ACC112 (cell line): ENCODE data around the gene MRNIP.

ENCODE experiments used
- H2AFZ ChIP-seq: fragments of 200-600 bp; sonication (generic); one replicate; pipeline ENCODE4 v1.6.0; 2017; ENCODE audit warnings: antibody characterized with exemption, low read length; ENCODE audit not compliant: unreplicated experiment
- H3K27ac ChIP-seq: fragments of 200-600 bp; sonication (generic); 2 replicates; pipeline ENCODE4 v1.5.1; 2014; ENCODE audit warnings: low read depth, mild to moderate bottlenecking, antibody characterized with exemption, low read length, moderate library complexity
- H3K27me3 ChIP-seq: fragments of 200-600 bp; sonication (generic); 2 replicates; pipeline ENCODE4 v1.6.1; 2014; ENCODE audit warnings: mild to moderate bottlenecking, antibody characterized with exemption, low read length, moderate library complexity, mixed read lengths; ENCODE audit not compliant: insufficient read depth
- H3K36me3 ChIP-seq: fragments of 200-600 bp; sonication (generic); 2 replicates; pipeline ENCODE4 v1.6.1; 2016; ENCODE audit warnings: mild to moderate bottlenecking, antibody characterized with exemption, low read length, moderate library complexity, mixed read lengths; ENCODE audit not compliant: insufficient read depth
- H3K4me1 ChIP-seq: fragments of 200-600 bp; sonication (generic); one replicate; pipeline ENCODE4 v1.6.1; 2016; ENCODE audit warnings: low read length, mixed read lengths; ENCODE audit not compliant: insufficient read depth, unreplicated experiment, control insufficient read depth
- H3K4me3 ChIP-seq: fragments of 200-600 bp; sonication (generic); 2 replicates; pipeline ENCODE4 v1.5.1; 2014; ENCODE audit warnings: mild to moderate bottlenecking, low read depth, low read length
- H3K79me2 ChIP-seq: fragments of 200-600 bp; sonication (generic); one replicate; pipeline ENCODE4 v1.6.0; 2016; ENCODE audit warnings: low read length; ENCODE audit not compliant: control insufficient read depth, unreplicated experiment, insufficient read depth

Gene MRNIP

DNA sequence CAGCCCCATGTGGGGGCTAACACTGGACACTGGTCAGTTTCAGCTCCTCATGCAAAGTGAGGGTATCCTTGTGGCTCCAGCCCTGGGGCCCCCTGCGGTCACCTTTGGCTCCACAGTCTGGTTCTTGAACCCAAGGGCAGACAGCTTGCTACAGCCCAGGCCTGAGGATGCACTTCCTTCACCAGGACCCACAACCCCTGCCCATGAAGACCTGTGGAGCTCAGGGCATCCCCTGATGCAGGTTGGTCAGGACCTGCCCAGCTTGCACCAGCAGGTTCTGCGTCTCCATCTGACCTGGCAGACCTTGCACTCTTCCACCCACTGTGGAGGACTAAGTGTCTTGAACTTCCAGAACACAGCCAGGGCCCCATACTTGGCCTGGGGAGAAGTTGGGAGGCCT is 3.7 kb upstream of the MRNIP start:
- peaks cover 24% of the 10 kb centered on the region; the same call in 1 of the 2 replicates for H3K36me3 ChIP-seq
- no peak overlapping the region for H2AFZ ChIP-seq
- peaks cover 8% of the 10 kb centered on the region for H3K79me2 ChIP-seq
- H3K4me1 ChIP-seq, result peaks cover 12% of the 10 kb centered on the region
- no peak overlapping the region for H3K27ac ChIP-seq
- no peaks in the 10 kb centered on the region for H3K27me3 ChIP-seq
- H3K4me3 ChIP-seq, result no peak overlapping the region

DNA sequence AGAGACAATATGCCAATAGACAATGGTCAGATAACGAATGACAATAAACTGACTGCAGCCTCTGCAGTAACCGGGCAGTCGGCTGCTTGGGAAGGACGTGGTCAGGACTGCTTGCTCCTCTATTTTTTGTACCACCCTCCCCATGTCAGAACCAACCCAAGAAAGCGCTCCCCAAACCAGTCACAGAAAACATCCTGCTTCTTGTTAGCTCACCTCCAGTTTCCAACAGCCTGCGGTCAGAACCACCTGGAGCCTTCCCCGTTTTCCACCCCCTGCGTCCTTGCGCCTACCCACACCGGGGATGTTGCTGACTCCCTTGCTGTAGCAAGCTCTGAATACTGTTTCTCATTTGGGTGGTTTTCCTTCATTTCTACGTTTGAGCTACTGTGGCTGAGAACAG is 1.7 kb upstream of the MRNIP start:
- Histone ChIP-seq H3K79me2 (peaks cover 10% of the 10 kb centered on the region), H3K27me3 (no peaks in the 10 kb centered on the region), H3K4me3 (no peak overlapping the region; the same call in 1 of the 2 replicates), H3K4me1 (peaks cover 12% of the 10 kb centered on the region), H3K27ac (no peak overlapping the region), H2AFZ (no peak overlapping the region), H3K36me3 (peaks cover 23% of the 10 kb centered on the region; the same call in 1 of the 2 replicates)

DNA sequence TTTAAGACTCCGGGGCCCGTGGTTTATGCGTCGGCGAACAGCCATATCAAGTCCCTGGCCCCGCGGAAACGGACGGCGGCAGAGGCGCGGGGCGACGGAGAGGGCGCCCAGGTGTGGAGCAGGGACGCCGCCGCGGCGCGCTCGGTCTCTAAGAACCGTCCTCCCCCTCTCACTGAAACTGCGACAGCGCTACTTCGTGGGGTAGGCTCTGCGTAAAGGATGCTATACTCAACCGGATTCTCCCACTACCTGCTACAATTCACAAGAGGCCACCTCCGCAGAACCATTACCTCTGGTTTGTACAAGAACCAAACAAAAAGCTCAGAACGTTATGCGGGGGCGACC is 404 bp downstream of the MRNIP start:
- Histone ChIP-seq H2AFZ (peak overlapping the region; percentile 99), H3K4me3 (peak overlapping the region; percentile 98), H3K36me3 (peaks cover 14% of the 10 kb centered on the region; the same call in 1 of the 2 replicates), H3K4me1 (peaks cover 12% of the 10 kb centered on the region), H3K27ac (no peak overlapping the region), H3K27me3 (no peaks in the 10 kb centered on the region), H3K79me2 (peaks cover 14% of the 10 kb centered on the region)

DNA sequence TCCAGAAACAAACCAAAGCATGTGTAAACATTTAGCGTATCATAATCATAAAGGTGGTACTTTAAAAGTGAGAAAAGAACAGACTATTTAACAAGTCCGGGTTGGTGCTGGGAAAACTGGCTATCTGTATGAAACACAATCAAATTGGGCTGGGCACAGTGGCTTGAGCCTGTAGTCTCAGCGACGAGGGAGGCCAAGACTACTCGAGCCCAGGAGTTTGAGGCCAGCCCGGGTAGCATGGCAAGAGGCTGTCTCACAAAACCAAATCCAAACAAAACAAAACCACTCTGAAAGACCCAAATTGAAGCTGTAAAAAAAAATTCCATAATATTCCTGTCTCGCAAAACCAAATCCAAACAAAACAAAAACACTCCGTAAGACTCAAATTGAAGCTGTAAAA is 4.3 kb downstream of the MRNIP start:
- H3K27me3 ChIP-seq, result no peaks in the 10 kb centered on the region

DNA sequence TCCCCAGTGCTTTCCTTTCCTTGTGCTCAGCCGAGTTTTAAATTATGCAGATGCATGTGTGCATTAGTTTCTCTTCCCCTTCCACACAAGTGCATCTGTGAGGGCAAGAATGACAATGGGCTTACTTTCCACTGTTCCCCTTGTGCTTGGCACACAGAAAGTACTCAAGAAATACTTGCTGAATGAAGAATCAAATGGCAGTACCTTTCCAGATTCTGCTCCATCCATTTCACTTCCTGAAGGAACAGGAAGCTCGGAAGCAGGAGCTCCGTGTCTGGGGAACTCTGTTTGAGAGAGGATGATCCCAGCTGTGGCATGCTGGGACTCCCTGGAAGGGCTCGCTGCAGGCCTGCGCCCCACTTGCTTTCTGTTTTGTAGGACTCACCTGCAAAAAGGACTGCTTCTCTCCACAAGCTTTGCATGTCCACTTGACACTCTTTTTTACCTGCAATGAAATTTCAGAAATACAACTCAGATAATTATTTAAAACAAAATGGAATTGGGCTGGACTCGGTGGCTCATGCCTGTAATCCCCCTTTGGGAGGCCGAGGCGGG is 5.5 kb downstream of the MRNIP start:
- H3K4me1 ChIP-seq, result no peaks in the 10 kb centered on the region
- no peaks in the 10 kb centered on the region for H3K27me3 ChIP-seq
- H2AFZ ChIP-seq, result no peak overlapping the region
- H3K36me3 ChIP-seq, result peaks cover 30% of the 10 kb centered on the region
- no peak overlapping the region for H3K27ac ChIP-seq
- H3K4me3 ChIP-seq, result no peak overlapping the region
- H3K79me2 ChIP-seq, result peaks cover 12% of the 10 kb centered on the region

More for the DNA sequence above, 4.3 kb downstream of the MRNIP start:
- H2AFZ ChIP-seq, result no peak overlapping the region
- H3K27ac ChIP-seq, result no peak overlapping the region
- H3K79me2 ChIP-seq, result peaks cover 14% of the 10 kb centered on the region
- no peak overlapping the region for H3K4me3 ChIP-seq
- H3K36me3 ChIP-seq, result peaks cover 23% of the 10 kb centered on the region
- H3K4me1 ChIP-seq, result no peaks in the 10 kb centered on the region

DNA sequence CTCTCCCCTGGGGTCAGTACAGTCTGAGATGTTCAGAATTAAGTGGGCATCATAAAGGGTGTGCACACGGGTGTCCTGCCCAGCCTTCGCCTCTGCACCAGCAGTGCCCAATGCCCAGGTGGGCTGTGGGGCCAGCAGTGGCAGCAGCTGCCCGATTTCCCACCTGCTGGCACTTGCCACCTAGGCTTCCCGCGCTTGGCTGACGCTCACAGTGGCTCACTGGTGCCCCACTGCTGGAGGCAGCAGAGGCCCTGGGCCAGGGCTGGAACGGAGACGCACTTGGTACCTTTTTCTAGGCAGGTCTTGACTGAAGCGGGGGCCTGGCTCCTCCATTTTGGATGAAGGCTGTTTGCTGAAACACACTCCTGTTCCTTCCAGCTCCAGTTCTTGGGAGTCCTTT is 17.0 kb downstream of the MRNIP start:
- H3K79me2 ChIP-seq, result no peaks in the 10 kb centered on the region
- no peak overlapping the region for H3K27ac ChIP-seq
- no peak overlapping the region for H3K4me3 ChIP-seq
- no peaks in the 10 kb centered on the region for H3K4me1 ChIP-seq
- peaks cover 27% of the 10 kb centered on the region for H3K36me3 ChIP-seq
- no peak overlapping the region for H2AFZ ChIP-seq
- no peaks in the 10 kb centered on the region for H3K27me3 ChIP-seq

DNA sequence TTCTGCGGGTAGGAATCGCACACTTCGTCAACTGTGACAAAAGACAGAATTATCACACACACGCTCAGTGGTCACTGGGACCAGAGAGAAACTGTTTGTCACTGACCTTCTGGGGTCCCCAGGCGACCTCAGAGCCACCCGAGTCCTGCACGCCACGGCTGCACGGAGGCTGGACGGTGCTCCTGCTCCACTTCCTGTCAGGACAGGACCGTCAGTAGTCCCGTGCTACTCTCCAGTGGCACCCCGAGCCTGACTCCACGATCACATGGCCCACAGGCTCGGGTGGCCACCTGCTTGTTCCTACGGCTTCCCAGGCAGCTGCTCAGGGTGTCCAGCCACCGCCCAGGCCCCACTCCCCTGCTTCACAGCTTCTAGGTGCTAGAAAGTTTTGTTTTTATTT is 17.9 kb downstream of the MRNIP start:
- Histone ChIP-seq H2AFZ (no peak overlapping the region), H3K36me3 (peaks cover 27% of the 10 kb centered on the region), H3K27me3 (no peaks in the 10 kb centered on the region), H3K79me2 (no peaks in the 10 kb centered on the region), H3K27ac (no peak overlapping the region), H3K4me3 (no peak overlapping the region), H3K4me1 (peaks cover 3% of the 10 kb centered on the region)

DNA sequence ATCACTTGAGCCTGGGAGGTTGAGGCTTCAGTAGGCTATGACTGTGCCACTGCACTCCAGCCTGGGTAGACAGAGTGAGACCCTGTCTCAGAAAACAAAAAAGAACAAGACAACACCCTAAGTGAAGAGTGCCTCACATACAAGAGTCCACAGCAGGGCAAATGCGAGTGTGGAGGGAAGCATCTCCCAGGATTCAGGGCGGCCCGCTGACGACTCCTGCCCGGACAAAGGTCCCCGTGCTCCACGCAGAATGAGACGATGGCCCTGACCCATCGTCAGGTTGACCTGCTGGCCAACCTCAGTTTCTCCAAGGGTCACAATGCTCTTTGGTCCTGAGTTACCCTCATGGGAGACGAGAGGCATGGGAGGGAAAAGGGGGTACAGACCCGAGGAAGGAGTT is 18.3 kb downstream of the MRNIP start:
- H3K27ac ChIP-seq, result no peak overlapping the region
- H3K79me2 ChIP-seq, result no peaks in the 10 kb centered on the region
- H3K4me3 ChIP-seq, result no peak overlapping the region
- no peaks in the 10 kb centered on the region for H3K27me3 ChIP-seq
- no peak overlapping the region for H2AFZ ChIP-seq
- H3K36me3 ChIP-seq, result peaks cover 25% of the 10 kb centered on the region; the same call in 1 of the 2 replicates
- peaks cover 3% of the 10 kb centered on the region for H3K4me1 ChIP-seq

DNA sequence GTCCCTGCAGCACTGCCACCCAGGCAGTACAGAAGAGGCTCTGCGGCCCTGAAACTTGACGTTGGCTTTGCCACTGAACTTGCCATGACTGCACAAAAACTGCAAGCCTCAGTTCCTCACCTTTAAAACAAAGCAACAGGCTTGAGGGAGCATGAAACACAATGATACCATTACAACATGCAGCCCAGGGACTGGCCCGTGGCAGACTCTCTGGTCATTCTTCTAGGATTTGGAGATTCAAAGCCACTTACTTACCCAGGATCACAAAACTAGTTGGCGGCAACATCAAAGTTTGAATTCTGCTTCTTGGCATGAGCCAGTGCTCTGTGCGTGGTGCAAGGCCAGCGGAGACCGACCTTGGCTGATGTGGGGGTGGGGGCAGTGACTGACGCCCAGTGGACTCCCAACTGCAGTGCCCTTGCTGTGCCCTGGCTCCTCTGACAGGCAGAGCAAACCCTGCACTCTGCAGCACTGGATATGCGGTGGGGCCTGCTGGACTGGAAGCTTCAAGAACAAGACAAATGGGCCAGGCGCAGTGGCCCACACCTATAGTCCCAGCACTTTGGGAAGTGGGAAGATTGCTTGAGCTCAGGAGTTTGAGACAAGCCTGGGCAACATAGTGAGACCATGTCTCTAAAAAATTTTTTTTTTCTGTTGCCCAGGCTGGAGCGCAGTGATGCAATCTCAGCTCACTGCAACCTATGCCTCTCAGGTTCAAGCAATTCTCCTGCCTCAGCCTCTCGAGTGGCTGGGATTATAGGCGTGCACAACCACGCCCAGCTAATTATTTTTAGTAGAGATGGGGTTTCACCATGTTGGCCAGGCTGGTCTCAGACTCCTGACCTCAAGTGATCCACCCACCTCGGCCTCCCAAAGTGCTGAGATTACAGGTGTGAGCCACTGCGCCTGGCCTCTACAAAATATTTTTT is 19.0 kb downstream of the MRNIP start:
- H2AFZ ChIP-seq, result no peak overlapping the region
- no peak overlapping the region for H3K4me3 ChIP-seq
- no peaks in the 10 kb centered on the region for H3K79me2 ChIP-seq
- H3K4me1 ChIP-seq, result peaks cover 3% of the 10 kb centered on the region
- H3K27ac ChIP-seq, result no peak overlapping the region
- H3K27me3 ChIP-seq, result no peaks in the 10 kb centered on the region
- peaks cover 22% of the 10 kb centered on the region; the same call in 1 of the 2 replicates for H3K36me3 ChIP-seq

DNA sequence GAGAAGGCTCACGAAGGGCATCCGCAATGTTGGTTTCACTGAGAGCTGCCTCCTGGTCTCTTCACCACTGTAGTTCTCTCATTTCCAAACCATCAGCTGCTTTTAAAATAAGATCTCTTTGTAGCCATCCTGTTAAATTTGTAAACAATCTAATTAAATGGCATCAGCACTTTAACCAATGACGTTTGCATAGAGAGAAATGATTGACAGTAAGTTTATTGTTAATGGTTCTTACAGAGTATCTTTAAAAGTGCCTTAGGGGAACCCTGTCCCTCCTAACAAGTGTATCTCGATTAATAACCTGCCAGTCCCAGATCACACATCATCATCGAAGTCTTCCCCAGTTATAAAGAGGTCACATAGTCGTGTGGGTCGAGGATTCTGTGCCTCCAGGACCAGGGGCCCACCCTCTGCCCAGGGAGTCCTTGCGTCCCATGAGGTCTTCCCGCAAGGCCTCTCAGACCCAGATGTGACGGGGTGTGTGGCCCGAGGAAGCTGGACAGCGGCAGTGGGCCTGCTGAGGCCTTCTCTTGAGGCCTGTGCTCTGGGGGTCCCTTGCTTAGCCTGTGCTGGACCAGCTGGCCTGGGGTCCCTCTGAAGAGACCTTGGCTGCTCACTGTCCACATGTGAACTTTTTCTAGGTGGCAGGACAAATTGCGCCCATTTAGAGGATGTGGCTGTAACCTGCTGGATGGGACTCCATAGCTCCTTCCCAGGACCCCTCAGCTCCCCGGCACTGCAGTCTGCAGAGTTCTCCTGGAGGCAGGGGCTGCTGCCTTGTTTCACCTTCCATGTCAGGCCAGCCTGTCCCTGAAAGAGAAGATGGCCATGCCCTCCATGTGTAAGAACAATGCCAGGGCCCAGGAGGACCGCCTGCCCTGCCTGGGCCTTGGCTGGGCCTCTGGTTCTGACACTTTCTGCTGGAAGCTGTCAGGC is 21.3 kb downstream of the MRNIP start:
- Histone ChIP-seq H3K36me3 (peaks cover 38% of the 10 kb centered on the region), H3K27ac (peak overlapping the region; percentile 34), H3K79me2 (no peaks in the 10 kb centered on the region), H3K27me3 (no peaks in the 10 kb centered on the region), H2AFZ (no peak overlapping the region), H3K4me1 (peaks cover 3% of the 10 kb centered on the region), H3K4me3 (no peak overlapping the region)
